Activated T-helper 17 cell treated with anti-CD3 and anti-CD28 coated beads, Interleukin-2, amount 50 U/mL, for 72 hours (primary cell): ENCODE data around the gene RNASE8. TPM values are rescaled to one million over a fixed set of nuclear protein-coding genes. Genes with fewer than 3 reads are reported as not detected.
A peak's percentile ranks its signal among the peaks of the same experiment; 100 is the strongest.
"Not testable (repeated sequence)": the region's sequence is repeated elsewhere in the genome, so short reads cannot be mapped to it uniquely, and the experiment has no call there.

Experiments used
- ATAC-seq: fragments of 150-1000 bp; cut with Tn5 transposase; replicated peaks from 2 replicates; pipeline ENCODE4 v1.10.0; 2021; ENCODE audit warnings: mild to moderate bottlenecking, moderate library complexity
- H3K27ac Mint-ChIP-seq: one replicate; pipeline ENCODE4 v1.8.0; 2022; ENCODE audit warnings: mixed read lengths
- H3K27me3 Mint-ChIP-seq: one replicate; pipeline ENCODE4 v1.8.0; 2022; ENCODE audit warnings: mixed read lengths
- H3K36me3 Mint-ChIP-seq: one replicate; pipeline ENCODE4 v1.8.0; 2022; ENCODE audit warnings: low read depth, mild to moderate bottlenecking, mixed read lengths
- H3K4me1 Mint-ChIP-seq: one replicate; pipeline ENCODE4 v1.8.0; 2022; ENCODE audit warnings: mixed read lengths
- H3K4me3 Mint-ChIP-seq: one replicate; pipeline ENCODE4 v1.8.0; 2022; ENCODE audit warnings: mild to moderate bottlenecking, mixed read lengths
- H3K9me3 Mint-ChIP-seq: one replicate; pipeline ENCODE4 v1.8.0; 2022; ENCODE audit warnings: mixed read lengths
- total RNA-seq, 2 donors: library from RNA; stranded (reverse); gene quantifications; one replicate each; pipeline ENCODE4 v1.2.3, GENCODE V29; 2022

Gene RNASE8, protein sequence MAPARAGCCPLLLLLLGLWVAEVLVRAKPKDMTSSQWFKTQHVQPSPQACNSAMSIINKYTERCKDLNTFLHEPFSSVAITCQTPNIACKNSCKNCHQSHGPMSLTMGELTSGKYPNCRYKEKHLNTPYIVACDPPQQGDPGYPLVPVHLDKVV
- total RNA-seq: not detected

DNA sequence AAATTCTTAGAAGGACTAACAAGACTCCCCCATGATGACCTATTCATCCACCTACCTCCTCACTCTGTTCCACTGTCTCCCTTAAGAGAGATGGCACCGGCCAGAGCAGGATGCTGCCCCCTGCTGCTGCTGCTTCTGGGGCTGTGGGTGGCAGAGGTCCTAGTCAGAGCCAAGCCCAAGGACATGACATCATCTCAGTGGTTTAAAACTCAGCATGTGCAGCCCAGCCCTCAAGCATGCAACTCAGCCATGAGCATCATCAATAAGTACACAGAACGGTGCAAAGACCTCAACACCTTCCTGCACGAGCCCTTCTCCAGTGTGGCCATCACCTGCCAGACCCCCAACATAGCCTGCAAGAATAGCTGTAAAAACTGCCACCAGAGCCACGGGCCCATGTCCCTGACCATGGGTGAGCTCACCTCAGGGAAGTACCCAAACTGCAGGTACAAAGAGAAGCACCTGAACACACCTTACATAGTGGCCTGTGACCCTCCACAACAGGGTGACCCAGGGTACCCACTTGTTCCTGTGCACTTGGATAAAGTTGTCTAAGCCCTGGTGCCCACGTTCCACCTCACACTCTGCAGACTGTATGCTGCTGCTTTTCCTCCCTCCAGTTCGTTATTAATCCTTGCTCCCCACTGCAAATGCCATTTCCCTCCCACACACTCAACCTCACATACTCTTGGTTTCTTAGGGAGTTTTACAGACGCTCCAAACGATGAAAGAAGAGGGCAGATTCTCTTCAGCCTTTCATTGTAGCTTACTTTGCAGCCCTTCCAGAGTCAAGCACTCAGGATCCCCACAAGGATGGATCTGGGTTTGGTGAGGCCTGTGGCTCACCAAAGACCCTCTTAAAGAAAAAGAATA is at the start of gene RNASE8:
TSS of gene RNASE8 (plus strand) at position 20 of the 873 bp plus-strand sequence. CDS start at position 91, 71 bp downstream.
- no peak within 1 kb of the TSS for H3K4me3 Mint-ChIP-seq
- H3K27ac Mint-ChIP-seq: no peak within 1 kb of the TSS
- H3K9me3 Mint-ChIP-seq: no peaks in the 10 kb centered on the region
- peaks cover 18% of the 10 kb centered on the region for H3K27me3 Mint-ChIP-seq
- no peaks in the 10 kb centered on the region for H3K4me1 Mint-ChIP-seq
- H3K36me3 Mint-ChIP-seq: no peaks in the 10 kb centered on the region
- peak; percentile 73 for ATAC-seq

DNA sequence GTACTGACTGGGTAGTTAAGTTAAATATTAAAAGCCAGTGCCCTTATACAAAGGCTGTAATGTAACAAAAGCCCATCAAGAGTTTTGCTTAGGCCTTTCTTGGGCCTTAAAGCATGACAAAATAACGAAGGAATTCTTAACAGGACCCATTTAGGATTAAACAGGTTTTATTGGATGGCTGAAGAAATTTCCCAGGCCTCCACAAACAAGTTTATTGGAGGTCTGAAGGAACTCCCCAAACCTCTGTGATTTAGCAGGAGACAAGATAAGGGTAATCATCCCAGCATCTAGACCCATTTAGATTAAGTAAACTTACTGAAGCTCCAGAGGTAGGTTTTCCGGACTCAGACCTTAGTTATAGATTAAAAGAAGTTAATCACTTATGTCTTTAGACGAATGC is 47.9 kb upstream of the RNASE8 start:
- H3K4me1 Mint-ChIP-seq, H3K9me3 Mint-ChIP-seq, H3K4me3 Mint-ChIP-seq, H3K27ac Mint-ChIP-seq, H3K36me3 Mint-ChIP-seq, ATAC-seq: not testable (repeated sequence)
- H3K27me3 Mint-ChIP-seq: peaks cover 14% of the 10 kb centered on the region

DNA sequence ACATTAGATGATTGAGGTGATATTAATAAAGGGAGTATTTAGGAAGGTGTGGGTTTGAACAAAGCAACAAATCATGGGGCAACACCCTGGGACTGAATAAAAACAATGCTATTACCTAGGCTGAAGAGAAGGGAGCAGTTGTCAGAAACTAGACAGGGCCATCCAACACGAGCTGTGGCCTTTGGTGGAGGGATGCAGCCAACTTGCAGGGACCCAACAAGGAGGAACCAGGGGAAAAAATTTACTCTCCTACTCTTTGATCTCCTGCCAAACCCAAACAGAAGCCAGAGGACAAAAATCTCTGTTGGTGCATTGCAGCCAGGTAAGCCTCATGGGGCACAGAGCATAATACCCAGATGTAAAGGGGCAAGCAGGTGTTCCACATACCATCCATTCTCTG is 46.5 kb upstream of the RNASE8 start:
- no peak for ATAC-seq
- no peak overlapping the region for H3K4me3 Mint-ChIP-seq

DNA sequence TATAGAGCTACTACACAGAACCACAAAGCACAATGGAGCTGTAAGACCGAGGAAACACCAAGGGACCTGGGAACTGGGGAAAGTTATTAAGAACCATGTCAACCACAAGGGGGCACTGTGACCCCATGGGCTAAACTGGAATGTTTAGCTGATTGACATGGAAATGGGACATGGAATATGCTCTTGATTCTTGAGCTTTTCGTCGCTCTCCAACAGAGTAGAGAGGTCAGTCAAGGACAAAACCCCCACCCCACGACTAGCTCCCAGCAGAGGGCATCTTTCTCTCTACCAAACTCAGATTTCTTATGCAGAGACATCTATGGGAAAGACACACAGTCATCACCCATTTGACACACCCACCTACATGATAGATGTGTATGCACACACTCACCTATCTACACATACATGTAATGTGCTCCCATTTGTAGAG is 42.8 kb upstream of the RNASE8 start:
- H3K9me3 Mint-ChIP-seq: no peaks in the 10 kb centered on the region
- ATAC-seq: peak; percentile 86
- H3K27me3 Mint-ChIP-seq: peaks cover 14% of the 10 kb centered on the region
- no peak overlapping the region for H3K27ac Mint-ChIP-seq
- H3K4me3 Mint-ChIP-seq: no peak overlapping the region
- H3K4me1 Mint-ChIP-seq: no peaks in the 10 kb centered on the region
- H3K36me3 Mint-ChIP-seq: peaks cover 4% of the 10 kb centered on the region

More for the DNA sequence above, 46.5 kb upstream of the RNASE8 start:
- Mint-ChIP-seq H3K27ac (no peak overlapping the region), H3K27me3 (peaks cover 14% of the 10 kb centered on the region), H3K9me3 (no peaks in the 10 kb centered on the region), H3K4me1 (no peaks in the 10 kb centered on the region), H3K36me3 (no peaks in the 10 kb centered on the region)

DNA sequence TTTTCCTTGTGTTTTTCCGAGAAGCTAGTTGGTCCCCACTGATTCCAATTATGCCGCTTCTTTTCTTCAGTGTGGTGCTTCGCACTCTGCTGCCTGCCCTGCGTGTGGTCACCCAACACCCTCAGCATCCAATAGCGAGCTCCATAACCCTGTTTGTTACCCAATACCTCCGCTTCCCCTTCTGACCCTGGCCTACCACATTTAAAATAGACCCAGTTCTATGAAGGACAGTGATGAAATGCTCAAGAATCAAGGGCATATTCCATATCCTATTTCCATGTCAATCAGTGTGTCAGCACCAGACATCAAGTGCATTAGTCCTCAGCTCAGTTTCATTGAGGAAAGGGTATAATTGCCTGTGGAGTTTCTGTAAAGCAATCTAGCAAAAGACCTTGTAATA is 42.3 kb upstream of the RNASE8 start:
- H3K36me3 Mint-ChIP-seq: peaks cover 5% of the 10 kb centered on the region
- H3K4me3 Mint-ChIP-seq: no peak overlapping the region
- H3K27ac Mint-ChIP-seq: no peak overlapping the region
- peaks cover 14% of the 10 kb centered on the region for H3K27me3 Mint-ChIP-seq
- ATAC-seq: no peak
- no peaks in the 10 kb centered on the region for H3K4me1 Mint-ChIP-seq
- no peaks in the 10 kb centered on the region for H3K9me3 Mint-ChIP-seq

DNA sequence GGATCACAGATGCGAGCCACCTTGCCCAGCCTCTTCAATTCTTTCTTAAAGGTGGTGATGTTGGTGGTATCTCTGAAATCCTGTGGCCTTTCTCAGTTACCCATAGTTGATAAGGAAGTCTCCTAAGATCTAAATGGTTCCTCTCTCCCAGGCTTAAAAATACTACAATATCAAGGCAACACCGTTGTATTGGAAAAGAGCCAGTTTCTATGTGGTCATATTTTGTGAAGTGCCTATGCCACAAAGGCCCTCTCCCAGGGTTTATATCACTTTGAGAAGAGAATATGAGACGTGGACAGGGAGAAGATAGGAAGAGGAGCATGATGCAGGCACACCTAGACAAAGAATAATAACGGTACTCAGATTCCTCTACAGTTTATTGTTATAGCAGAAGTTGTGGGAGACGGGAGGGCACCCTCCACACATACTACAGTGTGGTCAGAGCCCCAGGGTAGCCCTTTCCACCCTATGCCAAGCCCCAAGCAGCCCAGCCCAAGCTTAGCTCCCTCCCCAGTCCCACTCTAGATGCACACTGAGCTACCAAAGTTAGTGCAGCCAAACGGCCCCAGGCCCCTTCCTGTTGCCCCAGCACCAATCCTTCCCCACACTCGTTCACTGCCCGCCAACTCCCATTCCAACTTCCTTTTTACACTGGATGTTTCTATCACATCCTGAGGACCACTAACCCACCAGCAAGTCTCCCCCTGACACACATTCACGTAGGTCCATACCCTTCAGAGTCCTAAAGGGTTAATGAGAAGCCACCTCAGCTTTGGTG is 41.0 kb upstream of the RNASE8 start:
- Mint-ChIP-seq H3K36me3 (peaks cover 11% of the 10 kb centered on the region), H3K4me1 (no peaks in the 10 kb centered on the region), H3K9me3 (no peaks in the 10 kb centered on the region), H3K27ac (no peak overlapping the region), H3K4me3 (no peak overlapping the region), H3K27me3 (peaks cover 14% of the 10 kb centered on the region)
- ATAC-seq: no peak

DNA sequence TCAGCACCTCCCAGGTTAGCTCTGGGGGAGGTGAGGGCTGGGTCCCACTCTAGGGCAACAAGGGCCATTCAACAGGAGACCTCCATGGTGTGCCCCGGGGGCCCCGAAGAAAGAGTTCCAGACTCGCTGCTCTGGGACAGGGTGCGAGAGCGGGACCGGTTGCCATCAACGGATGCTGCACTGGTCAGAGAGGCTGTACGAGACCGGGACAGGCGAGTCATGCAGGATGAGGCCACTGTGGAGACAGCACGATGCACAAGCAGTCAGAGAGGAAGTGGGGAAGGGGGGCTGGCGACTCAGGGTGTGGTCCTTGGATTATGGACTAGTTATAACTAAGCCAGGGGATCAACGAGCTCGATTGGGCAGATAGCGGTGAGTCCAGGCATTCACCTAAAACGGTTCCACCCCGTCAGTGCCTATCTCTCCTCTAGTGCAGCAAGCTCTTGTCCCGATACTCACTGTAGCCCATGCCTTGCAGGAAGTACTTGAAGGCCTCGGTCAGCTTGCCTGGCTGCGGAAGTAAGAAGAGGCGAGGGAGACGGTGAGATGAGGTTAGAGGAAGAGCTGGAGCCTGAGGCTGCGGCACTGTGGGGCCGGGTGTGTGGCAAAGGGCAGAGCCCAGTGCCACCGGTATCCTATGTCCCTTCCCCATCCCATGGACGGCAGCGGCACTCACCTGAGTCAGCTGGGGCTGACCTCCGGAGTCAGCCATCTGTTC is 39.9 kb upstream of the RNASE8 start:
- Mint-ChIP-seq H3K36me3 (peaks cover 11% of the 10 kb centered on the region), H3K4me1 (peaks cover 2% of the 10 kb centered on the region), H3K4me3 (no peak overlapping the region), H3K9me3 (no peaks in the 10 kb centered on the region), H3K27me3 (peaks cover 4% of the 10 kb centered on the region), H3K27ac (no peak overlapping the region)
- ATAC-seq: no peak

DNA sequence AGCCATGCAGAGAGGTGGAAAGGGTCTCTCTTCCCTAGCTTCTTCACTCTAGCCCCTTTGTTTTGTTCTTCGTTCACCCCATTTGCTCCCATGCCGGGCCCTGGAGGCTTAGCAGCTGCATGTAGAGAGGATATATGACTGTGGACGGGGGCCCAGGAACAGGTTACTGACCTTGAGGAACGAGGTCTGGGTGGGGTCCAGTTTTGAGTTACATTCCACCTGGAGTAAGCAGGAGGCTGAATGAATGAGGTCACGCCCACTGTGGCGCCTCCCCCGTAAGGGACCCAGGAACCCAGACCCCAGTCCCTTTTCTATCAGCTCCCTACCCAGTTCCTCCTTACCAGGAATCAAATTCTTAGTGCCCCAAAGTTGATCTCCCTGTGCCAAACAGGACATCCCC is 39.3 kb upstream of the RNASE8 start:
- ATAC-seq: no peak
- no peaks in the 10 kb centered on the region for H3K9me3 Mint-ChIP-seq
- H3K27ac Mint-ChIP-seq: peak overlapping the region; percentile 26
- peaks cover 3% of the 10 kb centered on the region for H3K27me3 Mint-ChIP-seq
- H3K36me3 Mint-ChIP-seq: peaks cover 11% of the 10 kb centered on the region
- peaks cover 6% of the 10 kb centered on the region for H3K4me1 Mint-ChIP-seq
- no peak overlapping the region for H3K4me3 Mint-ChIP-seq

DNA sequence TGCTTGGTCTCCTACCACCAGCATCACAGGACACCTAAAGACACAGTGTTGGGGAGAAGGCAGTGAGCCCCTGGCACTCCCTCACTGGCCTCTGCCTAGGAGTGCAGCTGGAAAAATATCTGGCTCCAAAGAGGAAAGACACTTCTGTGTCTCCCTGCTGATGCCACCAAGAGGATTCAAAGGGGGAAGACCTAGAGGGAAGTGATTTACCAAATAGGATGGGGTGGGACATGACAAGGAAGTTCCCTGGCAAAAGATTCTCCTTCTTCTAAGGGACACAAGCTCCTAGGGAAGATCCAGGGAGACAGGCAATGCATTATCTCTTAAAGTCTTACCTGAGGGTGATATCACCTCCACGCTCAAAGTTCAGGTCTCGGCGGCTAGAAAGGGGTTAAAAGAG is 38.8 kb upstream of the RNASE8 start:
- ATAC-seq: no peak
- Mint-ChIP-seq H3K9me3 (no peaks in the 10 kb centered on the region), H3K36me3 (peaks cover 11% of the 10 kb centered on the region), H3K4me3 (no peak overlapping the region), H3K27me3 (peaks cover 2% of the 10 kb centered on the region), H3K4me1 (peaks cover 6% of the 10 kb centered on the region), H3K27ac (peak overlapping the region; percentile 26)

DNA sequence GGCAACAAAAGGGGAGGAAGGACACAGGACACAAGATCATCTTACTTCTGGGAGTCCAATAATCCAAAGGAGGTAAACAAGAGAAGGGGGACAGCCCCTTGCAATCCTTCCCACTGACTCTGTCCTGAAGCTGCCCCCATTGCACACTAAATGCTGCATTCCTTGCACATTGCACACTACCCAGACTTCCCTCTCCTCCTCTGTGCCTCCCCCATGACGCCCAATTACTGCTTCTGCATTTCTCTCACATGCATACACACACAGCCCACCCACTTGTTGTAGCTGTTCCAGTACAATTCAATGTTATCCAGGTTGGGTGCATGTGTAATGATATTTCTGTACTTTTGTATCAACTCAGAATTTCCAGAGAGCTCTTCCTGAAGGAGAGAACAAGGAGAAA is 38.3 kb upstream of the RNASE8 start:
- no peak overlapping the region for H3K4me3 Mint-ChIP-seq
- H3K27ac Mint-ChIP-seq: no peak overlapping the region
- H3K36me3 Mint-ChIP-seq: peaks cover 11% of the 10 kb centered on the region
- H3K27me3 Mint-ChIP-seq: no peaks in the 10 kb centered on the region
- no peaks in the 10 kb centered on the region for H3K9me3 Mint-ChIP-seq
- H3K4me1 Mint-ChIP-seq: peaks cover 11% of the 10 kb centered on the region
- no peak for ATAC-seq

DNA sequence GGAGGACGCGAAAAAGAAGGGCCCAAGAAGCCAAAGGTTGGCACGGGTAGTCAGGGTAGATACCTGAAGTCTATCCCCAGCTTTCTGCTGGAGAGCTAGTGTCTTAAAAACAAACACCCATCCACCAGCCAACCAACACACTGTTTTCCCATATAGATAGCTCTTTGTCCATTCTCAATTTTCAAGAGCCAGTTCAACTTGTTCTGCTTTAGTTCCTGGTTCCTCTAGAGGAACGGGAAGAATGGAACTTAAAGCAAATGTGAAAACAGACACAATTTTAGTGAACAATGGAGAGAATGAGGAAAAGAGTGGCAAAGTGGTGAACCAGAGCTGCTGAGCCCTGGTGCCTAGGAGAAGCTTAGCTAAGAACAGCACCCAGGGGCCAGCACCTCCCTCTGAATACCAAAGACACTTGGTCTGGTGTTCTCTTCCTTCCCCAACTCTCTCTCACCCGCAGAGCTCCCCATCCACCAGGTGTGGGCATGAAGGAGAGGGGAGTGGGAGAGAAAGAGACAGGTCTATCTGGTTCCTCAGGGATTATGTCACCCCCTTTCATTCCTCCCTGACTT is 36.6 kb upstream of the RNASE8 start:
- Mint-ChIP-seq H3K36me3 (peaks cover 11% of the 10 kb centered on the region), H3K4me3 (no peak overlapping the region), H3K27ac (peak overlapping the region; percentile 29), H3K9me3 (no peaks in the 10 kb centered on the region), H3K27me3 (no peaks in the 10 kb centered on the region), H3K4me1 (peaks cover 12% of the 10 kb centered on the region)
- ATAC-seq: no peak

DNA sequence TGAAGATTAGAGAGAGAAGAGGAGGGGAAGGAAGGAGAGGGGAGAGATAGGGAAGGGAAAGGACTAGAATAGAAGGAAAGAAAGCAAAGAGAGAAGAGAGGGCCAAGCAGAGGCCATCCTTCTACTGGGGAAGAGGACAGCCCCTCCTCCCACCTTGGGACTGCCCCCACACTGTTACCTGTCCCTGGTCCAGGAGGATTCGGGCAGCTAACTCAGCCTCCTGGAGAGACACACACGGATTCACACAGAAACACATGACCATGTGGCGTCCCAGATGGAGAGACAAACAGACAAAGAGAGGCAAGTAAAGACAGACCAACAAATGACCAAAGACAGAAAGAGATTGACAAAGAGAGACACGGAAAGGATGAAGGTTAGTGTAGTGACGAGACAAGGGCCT is 34.9 kb upstream of the RNASE8 start:
- H3K27me3 Mint-ChIP-seq: no peaks in the 10 kb centered on the region
- no peak overlapping the region for H3K27ac Mint-ChIP-seq
- H3K4me1 Mint-ChIP-seq: peaks cover 12% of the 10 kb centered on the region
- ATAC-seq: no peak
- H3K36me3 Mint-ChIP-seq: peaks cover 11% of the 10 kb centered on the region
- H3K4me3 Mint-ChIP-seq: no peak overlapping the region
- no peaks in the 10 kb centered on the region for H3K9me3 Mint-ChIP-seq

DNA sequence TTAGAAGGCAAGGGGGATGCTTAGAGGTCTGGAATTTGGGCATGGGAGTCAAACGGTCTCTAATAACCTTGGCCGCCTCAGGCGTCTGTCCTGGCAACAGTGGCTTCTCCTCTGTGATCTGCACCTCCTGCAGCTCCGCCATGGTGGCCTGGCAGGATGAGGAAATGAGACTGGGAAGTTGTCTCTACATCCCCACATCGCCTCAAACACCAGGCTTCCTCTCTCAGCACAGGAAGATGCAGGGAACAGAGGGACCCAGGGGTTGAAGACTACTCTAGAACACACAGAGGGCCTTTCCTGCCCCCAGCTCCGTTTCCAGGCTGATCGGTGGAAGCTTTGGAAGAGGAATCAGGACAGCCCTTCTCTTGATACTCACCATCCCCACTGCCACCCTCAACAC is 34.4 kb upstream of the RNASE8 start:
- no peaks in the 10 kb centered on the region for H3K9me3 Mint-ChIP-seq
- H3K4me3 Mint-ChIP-seq: peak overlapping the region; percentile 86

More for the DNA sequence above, 34.4 kb upstream of the RNASE8 start:
- Mint-ChIP-seq H3K36me3 (peaks cover 11% of the 10 kb centered on the region), H3K27ac (no peak overlapping the region), H3K27me3 (no peaks in the 10 kb centered on the region), H3K4me1 (peaks cover 12% of the 10 kb centered on the region)
- no peak for ATAC-seq
